ENCODE results near the gene TMEM259.

- no peak for TF ChIP-seq CTCF (IDR thresholded peaks at IDR 0.05)
- no peak for TF ChIP-seq POLR2A (IDR thresholded peaks at IDR 0.05)
- no peak for TF ChIP-seq POLR2AphosphoS5 (IDR thresholded peaks at IDR 0.05)
- TF ChIP-seq EP300 (IDR thresholded peaks at IDR 0.05): no peak
Measured at GRCh38 chr19:1014161-1015060, 6.5 kb downstream of the TMEM259 start.
